Measurements from ENCODE around the gene NPC2.
A peak's percentile ranks its signal among the peaks of the same experiment; 100 is the strongest.
"Not testable (repeated sequence)": the region's sequence is repeated elsewhere in the genome, so short reads cannot be mapped to it uniquely, and the experiment has no call there.

NPC2 gene

DNA sequence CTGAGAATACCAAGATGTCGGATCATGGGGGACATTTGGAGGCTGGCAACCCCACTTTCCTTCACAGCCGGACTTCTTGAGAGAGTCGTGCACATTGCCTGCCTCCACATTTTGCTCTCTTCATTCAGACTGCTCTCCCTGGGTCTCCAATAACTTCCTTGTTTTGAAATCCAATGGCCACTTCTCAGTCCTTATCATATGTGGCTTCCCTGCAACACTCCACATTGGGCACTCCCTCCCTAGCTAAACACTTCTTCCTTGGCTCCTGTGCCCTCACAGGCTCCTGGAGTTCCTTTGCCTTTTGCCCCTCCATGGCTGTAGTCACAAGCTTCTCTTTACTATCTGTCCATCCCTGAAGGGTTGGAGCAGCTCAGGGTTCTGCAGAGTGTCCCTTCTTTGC is 30.1 kb downstream of the NPC2 start:
- no peak overlapping the region for H3K4me3 ChIP-seq (replicated peaks; ENCODE audit: low read depth, low read length)
- TF ChIP-seq, protein P1, sequence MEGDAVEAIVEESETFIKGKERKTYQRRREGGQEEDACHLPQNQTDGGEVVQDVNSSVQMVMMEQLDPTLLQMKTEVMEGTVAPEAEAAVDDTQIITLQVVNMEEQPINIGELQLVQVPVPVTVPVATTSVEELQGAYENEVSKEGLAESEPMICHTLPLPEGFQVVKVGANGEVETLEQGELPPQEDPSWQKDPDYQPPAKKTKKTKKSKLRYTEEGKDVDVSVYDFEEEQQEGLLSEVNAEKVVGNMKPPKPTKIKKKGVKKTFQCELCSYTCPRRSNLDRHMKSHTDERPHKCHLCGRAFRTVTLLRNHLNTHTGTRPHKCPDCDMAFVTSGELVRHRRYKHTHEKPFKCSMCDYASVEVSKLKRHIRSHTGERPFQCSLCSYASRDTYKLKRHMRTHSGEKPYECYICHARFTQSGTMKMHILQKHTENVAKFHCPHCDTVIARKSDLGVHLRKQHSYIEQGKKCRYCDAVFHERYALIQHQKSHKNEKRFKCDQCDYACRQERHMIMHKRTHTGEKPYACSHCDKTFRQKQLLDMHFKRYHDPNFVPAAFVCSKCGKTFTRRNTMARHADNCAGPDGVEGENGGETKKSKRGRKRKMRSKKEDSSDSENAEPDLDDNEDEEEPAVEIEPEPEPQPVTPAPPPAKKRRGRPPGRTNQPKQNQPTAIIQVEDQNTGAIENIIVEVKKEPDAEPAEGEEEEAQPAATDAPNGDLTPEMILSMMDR (IDR thresholded peaks at IDR 0.05; ENCODE audit: low read length, missing control alignments), result no peak
- DNase-seq (ENCODE audit: low read depth), result no peak

DNA sequence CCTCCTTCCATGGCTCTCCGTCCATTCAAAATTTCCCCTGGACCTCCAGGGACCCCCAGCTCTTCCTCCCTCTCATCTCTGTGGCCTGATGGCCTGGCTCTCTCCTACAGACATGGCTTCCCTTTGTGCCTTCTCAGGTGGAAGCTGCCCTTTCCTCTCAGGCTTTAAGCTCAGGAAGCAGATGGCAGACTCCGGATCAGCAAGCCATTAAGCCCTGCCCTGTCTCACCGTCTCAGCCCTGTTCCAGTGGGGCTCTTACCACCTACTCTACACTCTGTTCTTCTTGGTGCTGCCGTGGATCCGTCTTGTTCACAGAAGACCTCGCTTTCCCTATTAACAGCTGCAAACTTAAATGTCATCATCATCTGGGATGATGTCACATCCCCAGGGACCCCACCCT is 33.1 kb downstream of the NPC2 start:
- no peak overlapping the region for H3K4me3 ChIP-seq (replicated peaks; ENCODE audit: low read depth, low read length)
- no peak for DNase-seq (ENCODE audit: low read depth)
- TF ChIP-seq, protein P1 (IDR thresholded peaks at IDR 0.05; ENCODE audit: low read length, missing control alignments), result no peak

- DNase-seq (ENCODE audit: low read depth), result peak; percentile 64
- TF ChIP-seq, protein P1 (IDR thresholded peaks at IDR 0.05; ENCODE audit: low read length, missing control alignments), result peak; percentile 78
- H3K4me3 ChIP-seq (replicated peaks; ENCODE audit: low read depth, low read length), result no peak overlapping the region
Observed at GRCh38 chr14:74459289-74459946, 33.7 kb downstream of the NPC2 start.

DNA sequence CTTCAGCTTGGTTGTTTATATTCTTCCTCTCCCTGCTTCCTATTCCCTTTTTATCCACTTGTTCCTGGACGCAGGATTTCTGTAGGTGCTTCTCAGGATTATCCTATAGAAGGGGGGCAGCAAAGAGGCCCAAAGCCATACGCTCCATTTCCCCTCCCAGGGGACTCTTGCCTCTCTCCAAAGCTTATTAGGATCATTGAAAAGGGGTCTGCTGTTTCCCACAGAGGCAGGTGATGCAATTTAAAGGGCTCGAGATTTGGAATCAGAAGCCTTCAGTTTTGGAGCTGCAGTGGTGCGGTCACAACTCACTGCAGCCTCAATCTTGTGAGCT is 35.6 kb downstream of the NPC2 start:
- no peak overlapping the region for H3K4me3 ChIP-seq (replicated peaks; ENCODE audit: low read depth, low read length)
- no peak for DNase-seq (ENCODE audit: low read depth)
- TF ChIP-seq, protein P1 (IDR thresholded peaks at IDR 0.05; ENCODE audit: low read length, missing control alignments), result no peak

GRCh38 chr14:74456684-74457564 is 36.2 kb downstream of the NPC2 start:
- DNase-seq (ENCODE audit: low read depth), result no peak
- no peak overlapping the region for H3K4me3 ChIP-seq (replicated peaks; ENCODE audit: low read depth, low read length)
- TF ChIP-seq, protein P1 (IDR thresholded peaks at IDR 0.05; ENCODE audit: low read length, missing control alignments), result no peak

- not testable (repeated sequence) for DNase-seq (ENCODE audit: low read depth)
Observed at GRCh38 chr14:74454397-74454796, 38.7 kb downstream of the NPC2 start.

DNA sequence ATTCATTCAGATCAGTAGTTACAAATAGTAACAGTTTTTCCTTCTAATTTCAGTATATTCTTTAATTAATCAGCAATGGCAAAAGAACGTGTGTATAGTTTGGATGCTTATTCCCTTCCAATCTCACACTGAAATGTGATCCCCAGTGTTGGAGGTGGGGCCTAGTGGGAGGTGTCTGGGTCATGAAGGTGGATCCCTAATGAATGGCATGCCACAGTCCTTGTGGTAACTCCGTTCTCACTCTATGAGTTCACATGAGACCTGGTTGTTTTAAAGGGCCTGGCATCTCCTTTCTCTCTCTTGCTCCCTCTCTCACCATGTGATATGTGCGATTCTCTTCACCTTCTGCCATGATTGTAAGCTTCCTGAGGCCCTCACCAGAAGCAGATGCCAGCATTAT is 48.2 kb downstream of the NPC2 start:
- TF ChIP-seq, protein P1 (IDR thresholded peaks at IDR 0.05; ENCODE audit: low read length, missing control alignments), result no peak
- no peak for DNase-seq (ENCODE audit: low read depth)
- no peak overlapping the region for H3K4me3 ChIP-seq (replicated peaks; ENCODE audit: low read depth, low read length)

More at GRCh38 chr14:74454397-74454796, 38.7 kb downstream of the NPC2 start:
- H3K4me3 ChIP-seq (replicated peaks; ENCODE audit: low read depth, low read length), result not testable (repeated sequence)

Data from fibroblast of pulmonary artery (primary cell).